NT2/D1 (cell line): Measurements from ENCODE around the gene ALOX5AP.

ENCODE experiments used
- DNase-seq: peaks from one replicate; pipeline ENCODE4 v3.0.0-alpha.2; 2011; ENCODE audit warnings: low read depth, low spot score
- H3K27me3 ChIP-seq: 2 replicates; pipeline ENCODE4 v1.6.0; 2011; ENCODE audit warnings: mild to moderate bottlenecking; ENCODE audit not compliant: insufficient read length, insufficient read depth
- H3K36me3 ChIP-seq: 2 replicates; pipeline ENCODE4 v1.6.1; 2011; ENCODE audit warnings: mild to moderate bottlenecking, low read length, mixed read lengths; ENCODE audit not compliant: insufficient read depth, insufficient read length
- H3K4me1 ChIP-seq: 2 replicates; pipeline ENCODE4 v1.5.1; 2011; ENCODE audit not compliant: insufficient read depth, insufficient read length
- H3K4me3 ChIP-seq: 2 replicates; pipeline ENCODE4 v1.5.1; 2011; ENCODE audit warnings: low read depth; ENCODE audit not compliant: insufficient read length
- H3K9ac ChIP-seq: 2 replicates; pipeline ENCODE4 v1.6.0; 2011; ENCODE audit warnings: low read depth; ENCODE audit not compliant: insufficient read length
- H3K9me3 ChIP-seq: 2 replicates; pipeline ENCODE4 v1.5.1; 2011; ENCODE audit warnings: mild to moderate bottlenecking, low read length; ENCODE audit not compliant: insufficient read depth
- SUZ12 ChIP-seq: IDR thresholded peaks from 2 replicates; pipeline ENCODE4 v1.6.1; 2011; ENCODE audit not compliant: insufficient read length, insufficient read depth; ENCODE audit errors: extremely low read depth
- YY1 ChIP-seq: IDR thresholded peaks from 2 replicates; pipeline ENCODE4 v1.6.1; 2011; ENCODE audit not compliant: insufficient read length, insufficient read depth
- ZNF274 ChIP-seq: IDR thresholded peaks from 2 replicates; pipeline ENCODE4 v1.6.1; 2011; ENCODE audit warnings: mild to moderate bottlenecking, low read depth, low read length

Gene ALOX5AP

DNA sequence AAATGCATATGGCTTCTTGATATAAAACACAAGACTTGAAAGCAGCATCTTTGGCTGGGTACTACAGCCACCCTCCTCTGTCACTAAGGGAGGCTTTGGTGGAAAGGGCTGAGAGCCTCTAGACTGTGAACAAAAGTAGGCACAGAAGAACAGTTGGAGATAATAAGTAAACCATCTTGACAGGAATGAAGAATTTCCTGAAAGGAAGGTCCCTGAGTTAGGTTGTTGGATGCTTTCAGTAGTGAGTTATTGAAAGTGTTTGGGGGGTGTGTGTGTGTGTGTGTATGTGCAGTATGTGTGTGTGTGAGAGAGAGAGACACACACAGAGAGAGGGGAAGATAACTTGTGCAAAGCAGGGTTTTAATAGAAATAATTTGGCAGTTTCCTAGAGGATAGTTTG lies 38.2 kb downstream of the ALOX5AP start:
- H3K27me3 ChIP-seq, result no peaks in the 10 kb centered on the region
- no peaks in the 10 kb centered on the region for H3K36me3 ChIP-seq
- no peak for TF ChIP-seq YY1
- TF ChIP-seq SUZ12, result no peak
- TF ChIP-seq ZNF274, result no peak
- DNase-seq, result no peak
- no peak overlapping the region for H3K9ac ChIP-seq
- H3K4me1 ChIP-seq, result no peaks in the 10 kb centered on the region
- H3K4me3 ChIP-seq, result no peak overlapping the region
- no peaks in the 10 kb centered on the region for H3K9me3 ChIP-seq

- Histone ChIP-seq H3K9me3 (no peaks in the 10 kb centered on the region), H3K27me3 (no peaks in the 10 kb centered on the region), H3K4me3 (no peak overlapping the region), H3K36me3 (no peaks in the 10 kb centered on the region), H3K9ac (no peak overlapping the region), H3K4me1 (no peaks in the 10 kb centered on the region)
- no peak for TF ChIP-seq SUZ12
- no peak for TF ChIP-seq YY1
- no peak for TF ChIP-seq ZNF274
- DNase-seq, result no peak
Measured at GRCh38 chr13:30774214-30774730, 38.9 kb downstream of the ALOX5AP start.

DNA sequence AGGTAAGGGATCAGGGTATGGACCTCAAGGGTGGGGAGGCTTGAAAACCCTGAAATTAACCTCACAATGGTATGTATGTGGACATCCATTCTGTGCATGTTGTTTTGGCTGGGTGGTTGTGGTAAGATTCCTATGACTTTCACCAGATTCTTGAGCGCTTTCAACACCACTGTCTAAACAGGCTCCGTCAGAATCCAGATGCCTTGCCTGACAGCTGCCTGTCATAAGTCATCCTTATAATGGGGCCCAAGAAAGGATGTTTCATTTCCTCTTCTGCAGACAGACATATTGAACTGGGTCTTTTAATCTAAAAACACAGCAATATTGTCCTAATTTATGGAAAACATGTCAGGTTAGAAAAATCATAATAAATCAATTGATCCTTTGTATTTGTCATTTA lies 41.3 kb downstream of the ALOX5AP start:
- no peak for TF ChIP-seq ZNF274
- no peak for TF ChIP-seq YY1
- TF ChIP-seq SUZ12, result no peak
- Histone ChIP-seq H3K36me3 (no peaks in the 10 kb centered on the region), H3K4me3 (no peak overlapping the region), H3K9me3 (no peaks in the 10 kb centered on the region), H3K9ac (no peak overlapping the region), H3K27me3 (no peaks in the 10 kb centered on the region), H3K4me1 (no peaks in the 10 kb centered on the region)
- no peak for DNase-seq

DNA sequence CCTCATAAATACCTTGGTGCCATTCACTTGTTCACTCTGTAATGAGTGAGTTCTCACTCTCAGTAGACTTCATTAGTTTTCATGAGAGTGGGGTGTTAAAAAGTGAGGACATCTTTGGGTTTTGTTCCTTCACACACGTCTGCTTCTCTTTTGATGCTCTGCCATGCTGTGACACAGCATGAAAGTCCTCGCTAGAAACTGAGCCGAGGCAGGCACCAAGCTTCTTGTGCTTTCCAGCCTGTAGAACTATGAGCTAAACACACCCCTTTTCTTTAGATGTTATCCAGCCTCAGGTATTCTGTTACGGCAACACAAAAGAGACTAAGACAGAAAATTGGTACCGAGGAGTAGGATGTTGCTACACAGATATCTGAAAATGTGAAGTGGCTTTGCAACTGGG lies 43.7 kb downstream of the ALOX5AP start:
- no peaks in the 10 kb centered on the region for H3K9me3 ChIP-seq
- H3K27me3 ChIP-seq, result no peaks in the 10 kb centered on the region
- H3K4me1 ChIP-seq, result no peaks in the 10 kb centered on the region
- H3K4me3 ChIP-seq, result no peak overlapping the region
- H3K36me3 ChIP-seq, result no peaks in the 10 kb centered on the region
- TF ChIP-seq SUZ12, result no peak
- TF ChIP-seq YY1, result no peak
- TF ChIP-seq ZNF274, result no peak
- DNase-seq, result no peak
- H3K9ac ChIP-seq, result no peak overlapping the region

DNA sequence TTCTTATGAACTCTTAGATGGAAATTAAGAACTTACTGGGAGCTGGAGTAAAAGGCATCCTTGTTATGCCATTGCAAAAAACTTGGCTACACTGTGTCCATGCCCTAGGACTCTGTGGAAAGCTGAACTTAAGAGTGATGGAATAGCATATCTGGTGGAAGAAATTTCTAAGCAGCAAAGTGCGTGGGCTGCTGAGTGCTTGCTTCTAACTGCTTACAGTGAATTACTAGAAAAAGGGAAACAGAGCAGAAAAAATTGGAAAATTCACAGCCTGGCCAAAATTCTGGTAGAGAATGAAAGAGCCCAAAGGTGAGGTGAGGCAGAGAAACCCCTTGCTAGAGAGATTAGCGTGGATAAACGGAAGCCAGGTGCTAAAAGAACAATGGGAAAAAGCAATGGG lies 44.3 kb downstream of the ALOX5AP start:
- Histone ChIP-seq H3K9me3 (no peaks in the 10 kb centered on the region), H3K27me3 (no peaks in the 10 kb centered on the region), H3K4me3 (no peak overlapping the region), H3K36me3 (no peaks in the 10 kb centered on the region), H3K9ac (no peak overlapping the region), H3K4me1 (no peaks in the 10 kb centered on the region)
- TF ChIP-seq ZNF274 (no peak), SUZ12 (no peak), YY1 (no peak)
- no peak for DNase-seq

- H3K36me3 ChIP-seq, result no peaks in the 10 kb centered on the region
- H3K9me3 ChIP-seq, result no peaks in the 10 kb centered on the region
- no peak overlapping the region for H3K9ac ChIP-seq
- H3K4me3 ChIP-seq, result no peak overlapping the region
- no peak for DNase-seq
- TF ChIP-seq ZNF274 (no peak), YY1 (no peak)
- H3K27me3 ChIP-seq, result no peaks in the 10 kb centered on the region
- no peaks in the 10 kb centered on the region for H3K4me1 ChIP-seq
Measured at GRCh38 chr13:30780338-30780981, 45.1 kb downstream of the ALOX5AP start.

DNA sequence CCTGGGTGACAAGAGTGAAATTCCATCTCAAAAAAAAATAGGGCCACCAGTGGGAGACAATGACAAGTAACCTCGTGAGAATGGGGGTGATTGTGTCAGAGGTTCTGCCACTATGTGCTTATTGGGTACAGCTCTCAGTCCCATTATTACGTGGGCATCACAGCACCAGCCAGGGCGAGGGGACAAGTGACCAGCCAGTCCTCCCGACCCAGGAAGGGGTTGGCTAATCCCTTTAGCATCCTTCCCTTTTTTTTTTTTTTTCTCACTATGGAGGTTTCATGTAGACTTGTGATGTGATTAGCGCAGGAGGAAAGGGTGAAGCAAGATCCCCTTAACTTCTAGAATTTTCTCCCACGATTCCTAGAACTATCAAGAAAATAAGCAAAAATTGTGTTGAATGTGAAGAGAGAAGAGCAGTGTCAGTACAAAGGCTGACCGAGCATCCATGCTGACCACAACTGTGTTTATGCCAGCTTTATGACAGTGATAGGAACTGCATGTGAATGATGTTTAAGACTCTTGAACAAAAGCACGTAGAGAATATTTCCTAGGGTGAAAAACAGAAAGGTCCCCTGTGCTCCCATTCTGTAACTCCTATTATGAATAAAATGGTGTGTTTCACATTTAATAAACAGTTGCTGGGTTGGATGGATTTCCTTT lies 50.0 kb downstream of the ALOX5AP start:
- Histone ChIP-seq H3K9me3 (no peaks in the 10 kb centered on the region), H3K9ac (no peak overlapping the region), H3K27me3 (no peaks in the 10 kb centered on the region), H3K36me3 (no peaks in the 10 kb centered on the region), H3K4me3 (no peak overlapping the region), H3K4me1 (peaks cover 2% of the 10 kb centered on the region)
- no peak for DNase-seq
- TF ChIP-seq YY1 (no peak), ZNF274 (no peak), SUZ12 (no peak)
